ENCODE data around the gene CTRB2.
A peak's percentile ranks its signal among the peaks of the same experiment; 100 is the strongest.

CTRB2 gene

DNA sequence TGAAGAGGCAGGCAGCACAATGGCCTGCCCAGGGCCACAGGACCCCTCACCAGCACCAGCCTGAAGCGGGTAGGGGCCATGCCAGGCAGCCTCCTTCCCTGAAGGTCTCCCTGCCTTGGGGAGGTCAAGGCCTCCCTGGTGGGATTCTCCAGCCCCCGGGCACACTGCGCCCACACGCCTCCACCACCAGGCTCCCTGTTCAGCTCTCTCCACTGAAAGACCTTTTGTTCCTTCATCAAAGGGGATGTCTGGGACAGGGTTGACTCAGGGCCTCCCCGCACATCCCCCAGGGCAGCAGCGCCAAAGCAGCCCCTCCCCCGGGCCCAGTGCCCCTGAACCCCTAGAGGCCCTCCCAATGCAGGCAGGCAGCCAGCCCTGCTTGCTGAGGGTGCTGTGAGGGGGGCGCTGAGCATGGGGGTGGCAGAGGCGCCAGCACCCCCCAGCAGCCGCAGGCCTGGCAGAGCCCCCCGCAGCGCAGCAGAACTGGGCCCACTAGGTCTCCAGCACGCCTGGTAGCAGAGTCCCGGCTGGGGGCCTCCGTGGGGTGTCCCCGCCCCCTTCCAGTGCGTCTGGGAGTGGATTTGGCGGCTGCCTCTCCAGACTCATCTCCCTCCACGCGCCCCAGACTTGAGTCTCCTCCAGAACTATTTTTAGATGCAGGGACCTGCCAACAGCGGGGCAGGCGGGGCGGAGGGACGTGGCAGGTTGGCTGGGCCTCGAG, 31.3 kb upstream of the CTRB2 start:
- DNase-seq (ENCODE audit: low spot score) (no peak), ATAC-seq (ENCODE audit: low read depth) (no peak)
- no peaks in the 10 kb centered on the region for H3K27me3 ChIP-seq (ENCODE audit: insufficient read depth, poor library complexity, severe bottlenecking)
- H3K4me3 ChIP-seq (ENCODE audit: severe bottlenecking): no peak overlapping the region
- peaks cover 21% of the 10 kb centered on the region for H3K4me1 ChIP-seq (ENCODE audit: insufficient read depth, poor library complexity, severe bottlenecking)
- no peaks in the 10 kb centered on the region for H3K9me3 ChIP-seq (ENCODE audit: severe bottlenecking)
- no peak for TF ChIP-seq CTCF (IDR thresholded peaks at IDR 0.05; ENCODE audit: poor library complexity, severe bottlenecking)
- H3K27ac ChIP-seq (ENCODE audit: poor library complexity, severe bottlenecking): peak overlapping the region; percentile 34
- H3K36me3 ChIP-seq (ENCODE audit: low read depth): peaks cover 70% of the 10 kb centered on the region

- H3K36me3 ChIP-seq (ENCODE audit: low read depth): peaks cover 72% of the 10 kb centered on the region
- peaks cover 21% of the 10 kb centered on the region for H3K4me1 ChIP-seq (ENCODE audit: insufficient read depth, poor library complexity, severe bottlenecking)
- ATAC-seq (ENCODE audit: low read depth) (no peak), DNase-seq (ENCODE audit: low spot score) (no peak)
- H3K27ac ChIP-seq (ENCODE audit: poor library complexity, severe bottlenecking): peak overlapping the region; percentile 34
- no peak for TF ChIP-seq CTCF (IDR thresholded peaks at IDR 0.05; ENCODE audit: poor library complexity, severe bottlenecking)
- no peak overlapping the region for H3K4me3 ChIP-seq (ENCODE audit: severe bottlenecking)
- no peaks in the 10 kb centered on the region for H3K27me3 ChIP-seq (ENCODE audit: insufficient read depth, poor library complexity, severe bottlenecking)
- H3K9me3 ChIP-seq (ENCODE audit: severe bottlenecking): no peaks in the 10 kb centered on the region
Measured at GRCh38 chr16:75237398-75238131, 30.6 kb upstream of the CTRB2 start.

GRCh38 chr16:75236736-75237397, 29.9 kb upstream of the CTRB2 start:
- DNase-seq (ENCODE audit: low spot score): no peak
- Histone ChIP-seq H3K4me3 (ENCODE audit: severe bottlenecking) (no peak overlapping the region), H3K27ac (ENCODE audit: poor library complexity, severe bottlenecking) (no peak overlapping the region), H3K4me1 (ENCODE audit: insufficient read depth, poor library complexity, severe bottlenecking) (peaks cover 21% of the 10 kb centered on the region), H3K27me3 (ENCODE audit: insufficient read depth, poor library complexity, severe bottlenecking) (no peaks in the 10 kb centered on the region), H3K36me3 (ENCODE audit: low read depth) (peaks cover 79% of the 10 kb centered on the region), H3K9me3 (ENCODE audit: severe bottlenecking) (no peaks in the 10 kb centered on the region)
- no peak for TF ChIP-seq CTCF (IDR thresholded peaks at IDR 0.05; ENCODE audit: poor library complexity, severe bottlenecking)
- no peak for ATAC-seq (ENCODE audit: low read depth)

DNA sequence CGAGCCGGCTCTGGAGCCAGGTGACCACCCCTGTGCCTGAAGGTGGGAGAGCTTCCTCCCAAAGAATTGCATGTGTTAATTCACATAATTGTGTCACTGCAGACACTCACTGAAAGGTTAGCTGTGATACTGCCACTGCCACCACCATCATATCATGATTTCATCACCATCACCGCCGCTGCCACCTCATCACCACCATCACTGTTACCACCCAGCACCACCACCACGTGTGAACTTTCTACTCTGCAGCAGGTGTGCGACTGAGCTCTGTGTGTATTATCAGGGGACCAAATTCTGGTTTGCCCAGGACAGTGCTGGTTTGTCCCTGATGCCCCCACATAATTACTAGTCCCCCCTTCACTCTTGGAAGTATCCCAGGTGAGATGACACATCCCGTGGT, 29.3 kb upstream of the CTRB2 start:
- Histone ChIP-seq H3K4me1 (ENCODE audit: insufficient read depth, poor library complexity, severe bottlenecking) (peaks cover 21% of the 10 kb centered on the region), H3K27ac (ENCODE audit: poor library complexity, severe bottlenecking) (no peak overlapping the region), H3K9me3 (ENCODE audit: severe bottlenecking) (no peaks in the 10 kb centered on the region), H3K27me3 (ENCODE audit: insufficient read depth, poor library complexity, severe bottlenecking) (no peaks in the 10 kb centered on the region), H3K36me3 (ENCODE audit: low read depth) (peaks cover 85% of the 10 kb centered on the region), H3K4me3 (ENCODE audit: severe bottlenecking) (no peak overlapping the region)
- ATAC-seq (ENCODE audit: low read depth): no peak
- no peak for DNase-seq (ENCODE audit: low spot score)
- no peak for TF ChIP-seq CTCF (IDR thresholded peaks at IDR 0.05; ENCODE audit: poor library complexity, severe bottlenecking)

Measured in RWPE2 (cell line).